ENCODE data around the gene WNT9A.

The WNT9A gene

GRCh38 chr1:227939791-227940771, 7.7 kb downstream of the WNT9A start:
- Mint-ChIP-seq H3K4me1 (no peaks in the 10 kb centered on the region), H3K27ac (no peak overlapping the region), H3K36me3 (no peaks in the 10 kb centered on the region), H3K9me3 (peaks cover under 1% of the 10 kb centered on the region), H3K27me3 (peaks cover 30% of the 10 kb centered on the region), H3K4me3 (no peak overlapping the region)
- peak; percentile 14 for DNase-seq
- CTCF ChIA-PET = no interaction called here

GRCh38 chr1:227938911-227939790, 8.6 kb downstream of the WNT9A start:
- peak; percentile 18 for DNase-seq
- H3K36me3 Mint-ChIP-seq = no peaks in the 10 kb centered on the region
- peaks cover 22% of the 10 kb centered on the region for H3K27me3 Mint-ChIP-seq
- H3K4me1 Mint-ChIP-seq = no peaks in the 10 kb centered on the region
- CTCF ChIA-PET = no interaction called here
- H3K9me3 Mint-ChIP-seq = peaks cover 6% of the 10 kb centered on the region
- no peak overlapping the region for H3K27ac Mint-ChIP-seq
- H3K4me3 Mint-ChIP-seq = no peak overlapping the region

GRCh38 chr1:227938276-227938675, 9.5 kb downstream of the WNT9A start:
- H3K4me1 Mint-ChIP-seq = no peaks in the 10 kb centered on the region

GRCh38 chr1:227937838-227938145, 9.9 kb downstream of the WNT9A start:
- Mint-ChIP-seq H3K27ac (no peak overlapping the region), H3K27me3 (peaks cover 17% of the 10 kb centered on the region), H3K9me3 (peaks cover 6% of the 10 kb centered on the region), H3K36me3 (no peaks in the 10 kb centered on the region), H3K4me3 (no peak overlapping the region), H3K4me1 (no peaks in the 10 kb centered on the region)
- CTCF ChIA-PET = no interaction called here
- no peak for DNase-seq

More at GRCh38 chr1:227938276-227938675, 9.5 kb downstream of the WNT9A start:
- H3K27me3 Mint-ChIP-seq = peaks cover 18% of the 10 kb centered on the region
- no peak overlapping the region for H3K27ac Mint-ChIP-seq
- no peak for DNase-seq
- CTCF ChIA-PET = no interaction called here
- H3K4me3 Mint-ChIP-seq = no peak overlapping the region
- H3K36me3 Mint-ChIP-seq = no peaks in the 10 kb centered on the region
- peaks cover 6% of the 10 kb centered on the region for H3K9me3 Mint-ChIP-seq

- Mint-ChIP-seq H3K4me1 (peaks cover 5% of the 10 kb centered on the region), H3K4me3 (no peak overlapping the region), H3K27ac (no peak overlapping the region), H3K36me3 (no peaks in the 10 kb centered on the region), H3K27me3 (peaks cover 11% of the 10 kb centered on the region), H3K9me3 (peaks cover 6% of the 10 kb centered on the region)
- CTCF ChIA-PET = no interaction called here
- DNase-seq = no peak
Measured at GRCh38 chr1:227937031-227937837, 10.5 kb downstream of the WNT9A start.

- Mint-ChIP-seq H3K4me3 (no peak overlapping the region), H3K36me3 (no peaks in the 10 kb centered on the region), H3K4me1 (peaks cover 14% of the 10 kb centered on the region), H3K9me3 (peaks cover 6% of the 10 kb centered on the region), H3K27me3 (peaks cover 9% of the 10 kb centered on the region), H3K27ac (no peak overlapping the region)
- CTCF ChIA-PET = no interaction called here
- no peak for DNase-seq
Measured at GRCh38 chr1:227935826-227936225, 11.9 kb downstream of the WNT9A start.

- H3K9me3 Mint-ChIP-seq = peaks cover 6% of the 10 kb centered on the region
- H3K27me3 Mint-ChIP-seq = peaks cover 9% of the 10 kb centered on the region
- DNase-seq = no peak
- no peak overlapping the region for H3K4me3 Mint-ChIP-seq
- H3K4me1 Mint-ChIP-seq = peaks cover 14% of the 10 kb centered on the region
- CTCF ChIA-PET = no interaction called here
- H3K27ac Mint-ChIP-seq = peak overlapping the region; percentile 2
- H3K36me3 Mint-ChIP-seq = no peaks in the 10 kb centered on the region
Measured at GRCh38 chr1:227934476-227935313, 13.0 kb downstream of the WNT9A start.

GRCh38 chr1:227929751-227930472, 17.8 kb downstream of the WNT9A start:
- Mint-ChIP-seq H3K9me3 (peaks cover 4% of the 10 kb centered on the region), H3K4me1 (peaks cover 14% of the 10 kb centered on the region), H3K27me3 (peaks cover 4% of the 10 kb centered on the region), H3K4me3 (no peak overlapping the region), H3K27ac (no peak overlapping the region), H3K36me3 (no peaks in the 10 kb centered on the region)
- CTCF ChIA-PET = no interaction called here
- no peak for DNase-seq

GRCh38 chr1:227928811-227929375, 18.8 kb downstream of the WNT9A start:
- Mint-ChIP-seq H3K27ac (no peak overlapping the region), H3K4me1 (peaks cover 14% of the 10 kb centered on the region), H3K9me3 (no peaks in the 10 kb centered on the region), H3K36me3 (no peaks in the 10 kb centered on the region), H3K4me3 (no peak overlapping the region), H3K27me3 (peaks cover 4% of the 10 kb centered on the region)
- CTCF ChIA-PET = no interaction called here
- DNase-seq = no peak

- Mint-ChIP-seq H3K9me3 (no peaks in the 10 kb centered on the region), H3K27ac (no peak overlapping the region), H3K4me3 (no peak overlapping the region), H3K27me3 (peaks cover 4% of the 10 kb centered on the region), H3K36me3 (no peaks in the 10 kb centered on the region), H3K4me1 (peaks cover 14% of the 10 kb centered on the region)
- CTCF ChIA-PET = no interaction called here
- DNase-seq = no peak
Measured at GRCh38 chr1:227927971-227928741, 19.6 kb downstream of the WNT9A start.

- no peak for DNase-seq
- no peak overlapping the region for H3K27ac Mint-ChIP-seq
- no peaks in the 10 kb centered on the region for H3K9me3 Mint-ChIP-seq
- peaks cover 4% of the 10 kb centered on the region for H3K27me3 Mint-ChIP-seq
- CTCF ChIA-PET = no interaction called here
- H3K4me1 Mint-ChIP-seq = peaks cover 9% of the 10 kb centered on the region
- no peaks in the 10 kb centered on the region for H3K36me3 Mint-ChIP-seq
- no peak overlapping the region for H3K4me3 Mint-ChIP-seq
Measured at GRCh38 chr1:227926896-227927885, 20.5 kb downstream of the WNT9A start.

All from activated naive CD4-positive, alpha-beta T cell treated with anti-CD3 and anti-CD28 coated beads, Interleukin-2, amount 10 ng/mL, durations not matched to agents 7 days and 5 days (primary cell).